Measurements from ENCODE around the gene CSRNP3.
"Not testable (repeated sequence)": the region's sequence is repeated elsewhere in the genome, so short reads cannot be mapped to it uniquely, and the experiment has no call there.

Gene CSRNP3

GRCh38 chr2:165637396-165637795 is 167.9 kb downstream of the CSRNP3 start:
- DNase-seq, result no peak

GRCh38 chr2:165639504-165639903 is 170.0 kb downstream of the CSRNP3 start:
- no peak for DNase-seq

GRCh38 chr2:165640247-165640929 is 170.9 kb downstream of the CSRNP3 start:
- no peak for DNase-seq

DNA sequence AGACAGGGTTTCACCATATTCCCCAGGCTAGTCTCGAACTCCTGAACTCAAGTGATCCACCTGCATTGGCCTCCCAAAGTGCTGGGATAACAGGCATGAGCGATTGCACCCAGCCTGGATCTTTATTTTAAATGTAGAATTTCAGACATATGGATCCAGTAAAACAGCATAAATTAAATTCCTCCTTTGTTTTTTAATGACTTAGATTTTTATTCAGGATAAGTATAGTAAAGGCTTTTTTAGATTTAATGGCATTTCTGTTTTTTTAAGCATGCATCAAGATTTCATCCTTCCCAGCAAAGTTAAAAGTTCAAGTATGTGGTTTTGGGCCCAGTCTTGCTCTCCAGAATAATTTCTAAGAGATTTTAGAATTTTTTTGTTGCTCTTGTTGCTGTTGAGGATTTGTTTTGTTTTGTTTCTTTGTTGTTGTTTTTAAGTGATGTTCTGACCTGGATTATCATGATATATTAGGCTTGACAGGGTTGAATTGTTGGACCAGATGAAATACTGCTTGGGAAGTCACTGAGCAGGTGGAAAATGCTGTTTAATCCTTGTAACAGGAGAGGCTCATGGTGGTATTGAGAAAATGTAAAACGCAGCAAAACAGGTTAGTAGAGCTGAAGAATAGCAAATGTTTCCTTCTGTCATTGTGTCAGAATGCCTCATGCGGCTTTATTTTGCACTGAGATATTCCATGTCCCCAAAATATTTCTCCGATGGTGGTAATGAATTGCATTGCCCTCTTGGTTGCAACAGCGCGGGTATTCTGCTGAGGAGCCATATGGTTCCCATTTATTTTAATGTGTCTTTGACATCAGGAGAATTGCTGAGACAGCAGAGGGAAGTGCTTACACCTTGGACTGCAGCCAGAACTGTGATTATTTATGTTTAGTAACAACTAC is 176.7 kb downstream of the CSRNP3 start:
- no peak for DNase-seq

DNA sequence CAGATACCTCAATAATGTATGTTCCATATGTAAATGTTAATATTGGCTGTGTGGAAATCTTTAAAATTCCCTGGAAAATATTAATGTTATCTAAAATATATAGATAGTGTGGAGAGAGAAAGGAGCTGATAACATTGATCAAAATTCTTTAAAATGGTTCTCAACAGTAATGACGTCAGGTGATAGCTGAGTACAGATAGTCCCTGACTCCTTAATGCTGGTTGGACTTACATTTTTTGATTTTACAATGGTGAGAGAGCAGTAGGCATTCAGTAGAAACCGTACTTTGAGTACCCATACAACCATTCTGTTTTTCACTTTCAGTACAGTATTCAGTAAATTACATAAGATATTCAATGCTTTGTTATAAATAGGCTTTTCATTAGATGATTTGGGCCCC is 177.9 kb downstream of the CSRNP3 start:
- no peak for DNase-seq

DNA sequence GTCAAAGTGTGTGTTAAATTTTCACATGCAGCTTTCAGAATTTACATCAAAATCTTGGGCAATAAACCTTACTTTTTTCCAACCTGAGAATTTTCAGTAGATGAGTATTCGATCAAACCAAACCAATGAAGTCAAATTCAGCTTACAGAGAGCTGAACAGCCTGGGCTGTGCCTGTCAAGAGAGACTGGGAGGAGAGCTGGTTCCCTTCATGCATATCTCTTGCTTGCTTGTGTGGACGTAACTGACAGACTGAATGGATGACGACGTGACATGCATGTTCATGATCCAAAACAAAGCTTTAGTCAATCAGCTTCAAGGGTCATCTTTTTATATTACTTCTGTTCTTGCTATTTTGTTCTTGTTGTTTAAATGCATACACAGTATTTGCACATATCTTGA is 179.3 kb downstream of the CSRNP3 start:
- no peak for DNase-seq

- DNase-seq, result no peak
Observed at GRCh38 chr2:165651233-165651632, 181.7 kb downstream of the CSRNP3 start.

- DNase-seq, result no peak
Observed at GRCh38 chr2:165655661-165656060, 186.2 kb downstream of the CSRNP3 start.

GRCh38 chr2:165660361-165660760 is 190.9 kb downstream of the CSRNP3 start:
- no peak for DNase-seq

GRCh38 chr2:165662720-165663119 is 193.2 kb downstream of the CSRNP3 start:
- no peak for DNase-seq

DNA sequence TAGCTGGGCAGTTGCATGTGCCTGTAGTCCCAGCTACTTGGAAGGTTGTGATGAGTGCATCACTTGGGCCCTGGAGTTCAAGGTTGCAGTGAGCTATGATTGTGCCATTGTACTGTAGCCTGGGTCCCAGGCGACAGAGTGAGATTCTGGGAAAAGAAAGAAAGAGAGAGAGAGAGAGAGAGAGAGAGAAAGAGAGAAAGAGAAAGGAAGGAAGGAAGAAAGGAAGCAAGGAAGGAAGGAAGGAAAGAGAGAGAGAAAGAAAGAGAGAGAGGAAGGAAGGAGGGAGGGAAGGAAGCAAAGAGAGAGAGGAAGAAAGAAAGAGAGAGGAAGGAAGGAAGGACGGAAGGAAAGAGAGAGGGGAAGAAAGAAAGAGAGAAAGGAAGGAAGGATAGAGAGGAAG is 196.1 kb downstream of the CSRNP3 start:
- no peak for DNase-seq

DNA sequence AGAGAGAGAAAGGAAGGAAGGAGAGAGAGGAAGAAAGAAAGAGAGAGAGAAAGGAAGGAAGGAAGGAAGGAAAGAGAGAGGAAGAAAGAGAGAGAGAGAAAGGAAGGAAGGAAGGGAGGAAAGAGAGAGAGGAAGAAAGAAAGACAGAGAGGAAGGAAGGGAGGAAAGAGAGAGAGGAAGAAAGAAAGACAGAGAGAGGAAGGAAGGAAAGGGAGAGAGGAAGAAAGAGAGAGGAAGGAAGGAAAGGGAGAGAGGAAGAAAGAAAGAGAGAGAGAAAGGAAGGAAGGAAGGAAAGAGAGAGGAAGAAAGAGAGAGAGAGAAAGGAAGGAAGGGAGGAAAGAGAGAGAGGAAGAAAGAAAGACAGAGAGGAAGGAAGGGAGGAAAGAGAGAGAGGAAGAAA is 196.6 kb downstream of the CSRNP3 start:
- DNase-seq, result not testable (repeated sequence)

DNA sequence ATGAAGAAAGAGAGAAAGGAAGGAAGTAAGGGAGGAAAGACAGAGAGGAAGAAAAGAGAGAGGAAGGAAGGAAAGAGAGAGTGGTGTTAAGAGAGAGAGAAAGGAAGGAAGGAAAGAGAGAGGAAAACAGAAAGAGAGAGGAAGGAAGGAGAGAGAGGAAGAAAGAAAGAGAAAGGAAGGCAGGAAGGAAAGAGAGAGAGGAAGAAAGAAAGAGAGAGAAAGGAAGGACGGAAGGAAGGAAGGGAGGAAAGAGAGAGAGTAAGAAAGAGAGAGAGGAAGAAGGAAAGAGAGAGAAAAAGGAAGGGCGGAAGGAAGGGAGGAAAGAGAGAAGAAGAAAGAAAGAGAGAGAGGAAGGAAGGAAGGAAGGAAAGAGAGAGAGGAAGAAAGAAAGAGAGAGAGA is 197.1 kb downstream of the CSRNP3 start:
- no peak for DNase-seq

- no peak for DNase-seq
Observed at GRCh38 chr2:165667375-165667774, 197.9 kb downstream of the CSRNP3 start.

GRCh38 chr2:165674780-165675179 is 205.3 kb downstream of the CSRNP3 start:
- no peak for DNase-seq

GRCh38 chr2:165675551-165675968 is 206.1 kb downstream of the CSRNP3 start:
- no peak for DNase-seq

DNA sequence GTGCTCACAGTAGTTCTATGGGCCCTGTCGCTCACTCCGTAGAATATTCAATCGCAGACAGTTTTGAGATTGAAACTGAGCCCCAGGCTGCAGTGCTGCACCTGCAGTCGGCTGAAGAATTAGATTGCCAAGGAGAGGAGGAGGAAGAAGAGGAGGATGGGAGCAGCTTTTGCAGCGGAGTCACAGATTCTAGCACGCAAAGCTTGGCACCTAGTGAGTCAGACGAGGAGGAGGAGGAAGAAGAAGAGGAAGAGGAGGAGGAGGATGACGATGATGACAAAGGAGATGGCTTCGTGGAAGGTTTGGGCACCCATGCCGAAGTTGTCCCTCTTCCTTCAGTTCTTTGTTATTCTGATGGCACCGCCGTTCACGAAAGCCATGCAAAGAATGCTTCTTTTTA is 209.4 kb downstream of the CSRNP3 start:
- DNase-seq, result no peak

GRCh38 chr2:165679621-165680020 is 210.1 kb downstream of the CSRNP3 start:
- no peak for DNase-seq

DNA sequence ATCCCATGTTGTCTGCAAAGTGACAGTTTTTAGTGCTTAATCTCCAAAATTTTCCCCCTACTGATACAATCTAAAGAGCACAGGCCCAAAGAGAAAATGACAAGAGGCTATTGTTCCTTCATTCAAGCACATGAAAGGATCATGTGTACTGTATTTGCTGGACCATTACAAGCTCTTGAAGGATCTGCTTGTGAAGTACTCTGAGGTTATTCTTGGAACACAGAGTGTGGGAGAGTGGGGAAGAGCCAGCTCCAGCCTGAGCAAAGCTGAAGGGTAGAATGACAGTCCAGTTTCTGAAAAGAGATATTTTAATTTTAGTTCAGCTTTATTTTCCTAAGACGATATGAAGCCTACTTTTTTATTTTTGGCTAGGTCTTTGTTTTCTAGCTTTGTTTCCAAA is 212.3 kb downstream of the CSRNP3 start:
- no peak for DNase-seq

DNA sequence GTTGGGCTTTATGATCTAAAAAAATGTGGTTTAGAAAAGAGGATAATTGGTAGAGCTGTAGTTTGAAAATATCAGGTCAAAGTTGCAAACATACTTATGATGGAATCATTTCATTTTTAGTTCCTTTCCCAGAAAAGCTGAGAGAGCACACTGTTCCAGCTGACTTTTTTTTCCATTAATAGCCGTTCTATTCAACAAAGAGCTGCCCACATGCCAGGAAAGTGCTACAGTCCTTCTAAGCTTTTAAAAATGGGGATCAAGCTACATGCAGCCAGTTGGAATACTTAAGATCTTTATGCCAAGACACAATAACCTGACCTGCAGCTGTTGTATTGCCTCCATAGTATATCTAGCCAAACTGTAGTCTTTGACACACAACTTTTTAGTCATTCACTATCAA is 213.0 kb downstream of the CSRNP3 start:
- no peak for DNase-seq

- DNase-seq, result no peak
Observed at GRCh38 chr2:165686800-165687199, 217.3 kb downstream of the CSRNP3 start.

DNA sequence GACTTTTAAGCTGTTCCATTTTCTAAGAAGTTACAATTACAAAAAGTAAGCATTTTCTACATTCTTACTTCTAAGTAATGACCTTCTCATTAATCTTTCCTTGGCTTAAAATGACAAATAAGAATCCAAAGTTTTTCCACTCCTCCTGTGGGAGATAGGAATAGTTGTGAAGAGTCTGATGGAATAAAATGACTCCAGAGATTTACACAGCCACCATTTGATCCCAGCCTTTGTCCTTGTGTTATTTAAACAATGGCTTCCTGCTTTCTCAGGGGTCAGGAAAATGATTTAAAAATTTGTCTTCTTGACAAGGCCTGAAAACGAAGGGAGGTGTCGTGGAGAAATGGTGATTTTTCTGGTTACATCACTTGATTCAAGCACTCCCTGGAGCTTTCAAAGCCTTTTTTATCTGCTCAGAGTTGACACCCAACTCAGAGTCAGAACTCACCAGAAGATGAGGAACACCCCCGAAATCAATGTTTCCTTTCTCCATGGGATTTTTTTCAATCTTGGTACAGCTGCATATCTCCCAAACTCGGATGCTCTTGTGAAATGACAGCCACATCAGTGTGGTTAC is 218.0 kb downstream of the CSRNP3 start:
- DNase-seq, result no peak

GRCh38 chr2:165691615-165692014 is 222.1 kb downstream of the CSRNP3 start:
- no peak for DNase-seq

- no peak for DNase-seq
Observed at GRCh38 chr2:165692906-165693305, 223.4 kb downstream of the CSRNP3 start.

Data from activated effector memory CD4-positive, alpha-beta T cell treated with anti-CD3 and anti-CD28 coated beads, Interleukin-2, amount 50 U/mL, for 16 hours (primary cell).